Activated gamma-delta T cell treated with anti-CD3 and anti-CD28 coated beads, Interleukin-2, amount 50 U/mL, for 16 hours (primary cell): ENCODE results near the gene PHF3.

Experiments
- DNase-seq: peaks from one replicate; pipeline ENCODE4 v3.0.0-alpha.2; 2020; ENCODE audit warnings: low read depth

Gene PHF3

DNA sequence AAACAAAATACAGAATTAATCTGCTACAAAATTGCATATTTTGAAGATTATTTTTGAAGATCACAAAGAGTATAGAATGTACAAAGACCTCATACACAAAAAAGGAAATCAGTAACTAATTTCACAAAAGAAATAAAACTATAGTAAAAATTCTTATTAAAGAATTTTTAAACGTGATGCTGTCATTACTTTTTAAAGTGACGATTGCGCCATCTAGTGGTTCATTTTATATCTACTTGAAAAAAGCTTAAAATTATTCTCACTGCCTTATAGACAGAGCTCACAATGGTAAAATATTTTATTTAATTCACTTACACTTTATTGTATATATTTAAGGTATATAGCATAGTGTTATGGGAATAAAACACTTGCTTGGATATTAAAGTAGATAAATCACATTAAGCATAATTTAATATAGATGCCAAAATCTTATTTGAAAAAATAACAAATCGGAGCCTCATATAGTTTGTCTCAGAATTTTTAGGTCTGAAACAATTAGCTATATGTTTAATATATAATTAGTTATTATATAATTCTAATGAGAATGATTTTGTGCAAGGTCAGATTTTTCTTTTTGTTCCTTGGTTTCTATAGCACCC lies 128.8 kb downstream of the PHF3 start:
- no peak for DNase-seq
